ENCODE measurements around the gene USP43. TPM values are rescaled to one million over a fixed set of nuclear protein-coding genes. Genes with fewer than 3 reads are reported as not detected.
"Not testable (repeated sequence)": the region's sequence is repeated elsewhere in the genome, so short reads cannot be mapped to it uniquely, and the experiment has no call there.

Gene USP43, protein sequence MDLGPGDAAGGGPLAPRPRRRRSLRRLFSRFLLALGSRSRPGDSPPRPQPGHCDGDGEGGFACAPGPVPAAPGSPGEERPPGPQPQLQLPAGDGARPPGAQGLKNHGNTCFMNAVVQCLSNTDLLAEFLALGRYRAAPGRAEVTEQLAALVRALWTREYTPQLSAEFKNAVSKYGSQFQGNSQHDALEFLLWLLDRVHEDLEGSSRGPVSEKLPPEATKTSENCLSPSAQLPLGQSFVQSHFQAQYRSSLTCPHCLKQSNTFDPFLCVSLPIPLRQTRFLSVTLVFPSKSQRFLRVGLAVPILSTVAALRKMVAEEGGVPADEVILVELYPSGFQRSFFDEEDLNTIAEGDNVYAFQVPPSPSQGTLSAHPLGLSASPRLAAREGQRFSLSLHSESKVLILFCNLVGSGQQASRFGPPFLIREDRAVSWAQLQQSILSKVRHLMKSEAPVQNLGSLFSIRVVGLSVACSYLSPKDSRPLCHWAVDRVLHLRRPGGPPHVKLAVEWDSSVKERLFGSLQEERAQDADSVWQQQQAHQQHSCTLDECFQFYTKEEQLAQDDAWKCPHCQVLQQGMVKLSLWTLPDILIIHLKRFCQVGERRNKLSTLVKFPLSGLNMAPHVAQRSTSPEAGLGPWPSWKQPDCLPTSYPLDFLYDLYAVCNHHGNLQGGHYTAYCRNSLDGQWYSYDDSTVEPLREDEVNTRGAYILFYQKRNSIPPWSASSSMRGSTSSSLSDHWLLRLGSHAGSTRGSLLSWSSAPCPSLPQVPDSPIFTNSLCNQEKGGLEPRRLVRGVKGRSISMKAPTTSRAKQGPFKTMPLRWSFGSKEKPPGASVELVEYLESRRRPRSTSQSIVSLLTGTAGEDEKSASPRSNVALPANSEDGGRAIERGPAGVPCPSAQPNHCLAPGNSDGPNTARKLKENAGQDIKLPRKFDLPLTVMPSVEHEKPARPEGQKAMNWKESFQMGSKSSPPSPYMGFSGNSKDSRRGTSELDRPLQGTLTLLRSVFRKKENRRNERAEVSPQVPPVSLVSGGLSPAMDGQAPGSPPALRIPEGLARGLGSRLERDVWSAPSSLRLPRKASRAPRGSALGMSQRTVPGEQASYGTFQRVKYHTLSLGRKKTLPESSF
- 0.54 TPM for polyA plus RNA-seq (2013, experiment 1 of 2; ENCODE audit: insufficient read length)
- polyA plus RNA-seq (2013, experiment 2 of 2; ENCODE audit: insufficient read length): 0.58 TPM

DNA sequence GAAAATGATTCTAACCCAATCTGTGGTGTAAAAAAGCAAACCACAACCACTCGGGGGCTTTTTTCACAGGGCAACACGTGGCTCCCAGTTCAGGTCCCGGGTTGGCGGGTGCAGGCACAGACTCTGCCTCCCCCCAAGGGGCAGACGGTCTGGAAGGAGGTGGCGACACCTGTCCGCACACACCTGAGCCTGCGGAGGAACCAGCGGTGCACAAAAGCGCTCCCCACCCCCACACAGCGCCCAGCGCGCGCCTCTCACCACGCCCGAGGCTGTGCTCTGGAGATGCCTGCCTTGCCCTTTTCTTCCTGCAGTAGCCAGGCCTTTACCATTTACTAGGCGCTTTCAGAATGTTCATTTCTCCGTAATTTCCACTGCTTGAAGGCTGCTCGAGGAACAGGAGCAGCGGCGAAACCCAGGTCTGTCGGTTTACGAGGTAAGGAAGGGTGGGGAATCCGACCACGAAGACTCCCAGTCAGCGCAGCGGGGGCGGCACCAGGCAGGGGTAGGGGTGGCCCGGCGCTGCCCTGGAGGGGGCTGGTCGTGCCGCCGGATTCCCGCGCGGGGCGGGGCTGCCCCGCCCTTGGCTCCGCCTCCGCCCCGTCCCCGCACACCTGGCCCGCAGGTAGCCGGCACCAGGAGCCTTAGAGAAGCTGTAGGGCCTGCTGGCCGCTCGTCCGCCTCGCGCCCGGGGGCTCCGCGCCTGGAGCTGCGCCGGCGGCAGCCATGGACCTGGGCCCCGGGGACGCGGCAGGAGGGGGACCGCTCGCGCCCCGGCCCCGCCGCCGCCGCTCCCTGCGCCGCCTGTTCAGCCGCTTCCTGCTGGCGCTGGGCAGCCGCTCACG is at the start of gene USP43:
Gene USP43, plus strand, starts transcription at position 608 of the 842 bp plus-strand sequence. Its CDS starts 116 bp downstream, at position 724.
- DNase-seq: no peak

DNA sequence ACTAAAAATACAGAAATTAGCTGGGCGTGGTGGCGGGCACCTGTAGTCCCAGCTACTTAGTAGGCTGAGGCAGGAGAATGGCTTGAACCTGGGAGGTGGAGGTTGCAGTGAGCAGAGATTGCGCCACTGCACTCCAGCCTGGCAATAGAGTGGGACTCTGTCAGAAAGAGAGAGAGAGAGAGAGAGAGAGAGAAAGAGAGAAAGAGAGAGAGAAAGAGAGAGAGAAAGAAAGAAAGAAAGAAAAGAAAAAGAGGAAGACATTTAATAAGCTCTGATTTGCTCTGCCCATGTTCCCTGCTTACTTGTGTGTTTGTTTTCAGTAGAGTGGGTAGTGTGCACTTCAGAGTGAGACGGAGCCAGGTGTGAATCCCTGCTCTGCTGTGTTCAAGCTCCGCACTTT is 47.7 kb upstream of the USP43 start:
- not testable (repeated sequence) for DNase-seq

DNA sequence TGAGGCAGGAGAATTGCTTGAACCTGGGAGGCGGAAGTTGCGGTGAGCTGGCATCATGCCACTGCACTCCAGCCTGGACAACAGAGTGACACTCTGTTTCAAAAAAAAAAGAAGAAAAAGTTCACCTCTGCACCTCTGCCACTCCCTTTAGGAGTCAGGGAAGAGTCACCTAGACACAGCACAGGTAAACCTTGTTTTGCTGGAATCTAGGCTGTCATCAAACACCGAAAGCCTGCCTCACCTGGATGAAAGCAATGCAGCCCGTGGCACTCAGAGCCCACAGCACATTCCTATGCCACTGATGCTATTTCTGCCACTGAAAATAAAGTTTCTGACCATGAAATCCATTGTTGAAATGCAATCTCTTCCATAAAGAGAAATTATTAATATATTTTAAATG is 46.7 kb upstream of the USP43 start:
- DNase-seq: no peak

- DNase-seq: not testable (repeated sequence)
These were observed 40.7 kb upstream of the USP43 start for GRCh38 chr17:9604583-9604982.

GRCh38 chr17:9606453-9606852 is 38.9 kb upstream of the USP43 start:
- DNase-seq: no peak

GRCh38 chr17:9607058-9607457 is 38.3 kb upstream of the USP43 start:
- DNase-seq: not testable (repeated sequence)

- DNase-seq: no peak
These were observed 33.8 kb upstream of the USP43 start for GRCh38 chr17:9611557-9611956.

GRCh38 chr17:9612006-9612405 is 33.3 kb upstream of the USP43 start:
- DNase-seq: no peak

DNA sequence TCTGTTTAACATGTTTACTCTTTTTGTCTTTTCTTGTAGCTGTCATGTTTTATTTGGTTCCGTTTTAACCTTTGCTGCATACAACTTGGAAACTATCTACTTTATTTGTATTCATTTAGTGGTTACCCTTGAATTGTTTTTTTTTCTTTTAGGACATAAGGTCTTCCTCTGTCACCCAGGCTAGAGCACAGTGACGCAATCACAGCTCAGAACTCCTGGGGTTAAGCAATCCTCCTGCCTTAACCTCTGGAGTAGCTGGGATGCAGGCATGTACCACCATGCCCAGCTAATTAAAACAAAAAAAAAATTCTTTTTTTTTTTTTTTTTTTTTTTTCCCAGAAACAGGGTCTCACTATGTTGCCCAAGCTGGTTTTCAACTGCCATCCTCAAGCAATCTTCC is 29.8 kb upstream of the USP43 start:
- DNase-seq: no peak

DNA sequence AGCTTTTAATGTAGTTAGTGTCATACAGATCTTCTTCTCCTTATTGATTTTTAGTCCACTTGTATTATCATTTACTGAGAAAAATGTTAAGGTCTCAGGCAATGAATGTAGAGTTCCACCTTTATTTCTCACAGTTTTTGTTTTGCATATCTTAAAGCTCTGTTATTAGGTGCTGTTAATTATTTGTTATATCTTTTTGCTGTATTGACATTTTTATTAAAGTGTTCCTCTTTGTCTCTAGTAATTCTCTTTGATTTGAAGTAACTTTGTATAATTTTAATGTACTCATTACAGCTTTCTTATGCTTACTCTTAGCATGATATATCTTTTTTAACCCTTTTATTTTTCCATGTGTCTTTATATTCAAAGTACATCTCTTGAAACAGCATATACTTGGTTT is 22.4 kb upstream of the USP43 start:
- DNase-seq: no peak

GRCh38 chr17:9628509-9628908 is 16.8 kb upstream of the USP43 start:
- DNase-seq: no peak

DNA sequence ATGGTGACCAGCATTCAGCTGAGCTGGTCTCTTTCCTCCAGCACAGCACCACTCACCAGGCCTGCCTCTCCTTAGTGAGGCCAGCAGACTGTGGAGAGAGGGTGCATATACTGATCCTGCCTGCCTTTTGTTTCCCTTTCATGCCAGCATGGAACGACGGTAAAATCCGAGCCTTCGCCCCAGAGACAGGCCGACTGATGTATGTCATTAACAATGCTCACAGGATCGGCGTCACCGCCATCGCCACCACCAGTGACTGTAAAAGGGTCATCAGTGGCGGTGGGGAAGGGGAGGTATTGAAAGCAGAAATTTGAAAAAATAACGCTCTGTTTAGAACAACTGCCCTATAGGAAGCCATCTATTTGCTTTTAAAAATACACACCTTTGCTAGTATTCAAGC is 12.6 kb upstream of the USP43 start:
- no peak for DNase-seq

- no peak for DNase-seq
These were observed 10.0 kb upstream of the USP43 start for GRCh38 chr17:9635340-9635739.

DNA sequence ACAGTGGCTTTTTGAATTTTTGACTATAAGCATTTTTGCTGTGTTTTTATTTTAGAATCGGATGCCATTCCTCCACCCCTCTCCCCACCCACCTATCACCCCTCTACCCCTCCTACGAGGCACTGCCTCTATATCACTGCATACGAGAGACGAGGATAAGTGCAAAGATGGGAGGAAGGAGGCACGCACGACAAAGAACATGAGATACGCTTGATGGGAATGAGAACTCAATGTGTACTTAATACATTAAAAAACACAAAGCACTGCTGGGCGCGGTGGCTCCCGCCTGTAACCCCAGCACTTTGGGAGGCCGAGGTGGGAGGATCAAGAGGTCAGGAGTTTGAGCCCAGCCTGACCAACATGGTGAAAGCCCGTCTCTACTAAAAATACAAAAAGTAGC is 8.8 kb upstream of the USP43 start:
- no peak for DNase-seq

DNA sequence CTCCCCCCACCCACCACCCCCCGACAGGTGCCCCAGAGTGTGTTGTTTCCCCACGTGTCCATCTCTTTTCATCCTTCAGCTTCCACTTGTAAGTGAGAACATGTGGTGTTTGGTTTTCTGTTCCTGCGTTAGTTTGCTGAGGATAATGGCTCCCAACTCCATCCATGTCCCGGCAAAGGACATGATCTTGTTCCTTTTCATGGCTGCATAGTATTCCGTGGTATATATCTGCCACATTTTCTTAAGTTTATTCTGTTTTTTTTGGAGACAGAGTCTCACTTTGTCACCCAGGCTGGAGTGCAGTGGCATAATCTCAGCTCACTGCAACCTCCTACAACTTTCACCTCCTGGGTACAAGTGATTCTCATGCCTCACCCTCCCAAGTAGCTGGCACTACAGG is 4.9 kb upstream of the USP43 start:
- DNase-seq: not testable (repeated sequence)

GRCh38 chr17:9643611-9644010 is 1.7 kb upstream of the USP43 start:
- peak; percentile 41 for DNase-seq

- no peak for DNase-seq
These were observed 681 bp downstream of the USP43 start for GRCh38 chr17:9645851-9646545.

GRCh38 chr17:9646546-9646885 is 1.2 kb downstream of the USP43 start:
- DNase-seq: no peak

- DNase-seq: no peak
These were observed 1.7 kb downstream of the USP43 start for GRCh38 chr17:9647014-9647413.

- no peak for DNase-seq
These were observed 3.3 kb downstream of the USP43 start for GRCh38 chr17:9648521-9649110.

- peak; percentile 85 for DNase-seq
These were observed 13.4 kb downstream of the USP43 start for GRCh38 chr17:9658593-9659211.
